Fibroblast of skin of scalp (primary cell): Measurements from ENCODE around the gene ZNF581.

Experiments
- DNase-seq: peaks from one replicate; pipeline ENCODE4 v3.0.0-alpha.2; 2013

ZNF581 gene

GRCh38 chr19:55681131-55682092 is 38.0 kb downstream of the ZNF581 start:
- no peak for DNase-seq

GRCh38 chr19:55683449-55684261 is 40.2 kb downstream of the ZNF581 start:
- no peak for DNase-seq

GRCh38 chr19:55684946-55685681 is 41.7 kb downstream of the ZNF581 start:
- no peak for DNase-seq

GRCh38 chr19:55685776-55686175 is 42.3 kb downstream of the ZNF581 start:
- DNase-seq = no peak

GRCh38 chr19:55686311-55687050 is 43.0 kb downstream of the ZNF581 start:
- no peak for DNase-seq

GRCh38 chr19:55687281-55688201 is 44.1 kb downstream of the ZNF581 start:
- DNase-seq = no peak

GRCh38 chr19:55688422-55689218 is 45.2 kb downstream of the ZNF581 start:
- DNase-seq = no peak

- no peak for DNase-seq
These were observed 46.1 kb downstream of the ZNF581 start for GRCh38 chr19:55689411-55690108.

- DNase-seq = no peak
These were observed 46.8 kb downstream of the ZNF581 start for GRCh38 chr19:55690109-55690768.

- no peak for DNase-seq
These were observed 47.5 kb downstream of the ZNF581 start for GRCh38 chr19:55690769-55691545.

- DNase-seq = no peak
These were observed 48.4 kb downstream of the ZNF581 start for GRCh38 chr19:55691561-55692481.

GRCh38 chr19:55692681-55693081 is 49.2 kb downstream of the ZNF581 start:
- no peak for DNase-seq

GRCh38 chr19:55693336-55693974 is 50.0 kb downstream of the ZNF581 start:
- DNase-seq = no peak

- no peak for DNase-seq
These were observed 50.8 kb downstream of the ZNF581 start for GRCh38 chr19:55694241-55694655.

- no peak for DNase-seq
These were observed 51.4 kb downstream of the ZNF581 start for GRCh38 chr19:55694656-55695491.
